ENCODE results near the gene ZFYVE16. TPM values are rescaled to one million over a fixed set of nuclear protein-coding genes. Genes with fewer than 3 reads are reported as not detected.
A peak's percentile ranks its signal among the peaks of the same experiment; 100 is the strongest.
"Not testable (repeated sequence)": the region's sequence is repeated elsewhere in the genome, so short reads cannot be mapped to it uniquely, and the experiment has no call there.

The ZFYVE16 gene
- total RNA-seq, 1 experiment from 2014 or later = 31.6 TPM

DNA sequence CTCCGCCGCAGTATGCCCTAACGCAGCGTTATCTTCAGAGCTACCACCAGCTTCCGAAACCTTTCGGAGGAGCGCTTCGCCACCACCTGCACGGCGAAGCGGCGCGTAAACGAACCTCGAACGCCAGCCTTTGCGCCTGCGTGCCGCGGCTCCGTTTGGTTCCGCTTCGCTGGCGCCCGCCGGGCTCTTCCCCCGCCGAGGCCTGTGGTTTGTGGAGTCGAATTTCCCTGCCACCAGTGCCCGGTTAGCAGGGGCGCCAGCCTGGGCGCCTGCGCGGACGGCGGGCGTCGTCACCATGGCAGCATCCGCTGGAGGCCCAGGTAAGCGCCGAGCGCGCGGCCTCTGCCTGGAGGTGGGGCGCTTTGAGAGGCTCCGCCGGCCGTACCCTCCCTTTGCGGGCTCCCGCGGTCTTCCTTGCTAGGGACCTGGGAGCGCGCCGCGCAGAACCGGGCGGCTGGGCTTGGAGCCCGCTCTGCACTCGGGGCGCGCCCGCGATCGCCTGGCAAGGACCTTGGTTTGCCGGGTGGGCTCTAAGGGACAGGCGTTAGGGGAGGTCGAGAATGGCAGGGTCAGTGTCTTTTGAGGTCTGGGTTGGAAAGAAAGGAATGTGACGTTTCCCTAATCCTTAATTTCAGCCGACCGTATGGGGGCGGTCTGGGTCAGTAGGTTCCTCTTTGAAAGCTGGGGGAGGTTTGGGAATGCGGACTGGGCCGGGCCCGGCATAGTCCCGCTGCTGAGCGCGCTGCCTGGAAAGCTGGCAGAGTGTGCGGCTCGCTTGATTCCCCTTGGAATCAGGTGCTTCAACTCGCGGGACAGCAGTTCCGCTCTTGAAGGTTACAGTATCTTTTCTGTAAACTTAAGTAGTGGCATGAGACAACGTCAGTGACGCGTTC, 80.2 kb downstream of the ZFYVE16 start, which contains the start of gene FAM151B:
TSS of gene FAM151B (plus strand) at position 272 of the 893 bp plus-strand sequence. CDS start at position 296, 24 bp downstream.
- peak; percentile 87 for DNase-seq (ENCODE audit: low spot score)

DNA sequence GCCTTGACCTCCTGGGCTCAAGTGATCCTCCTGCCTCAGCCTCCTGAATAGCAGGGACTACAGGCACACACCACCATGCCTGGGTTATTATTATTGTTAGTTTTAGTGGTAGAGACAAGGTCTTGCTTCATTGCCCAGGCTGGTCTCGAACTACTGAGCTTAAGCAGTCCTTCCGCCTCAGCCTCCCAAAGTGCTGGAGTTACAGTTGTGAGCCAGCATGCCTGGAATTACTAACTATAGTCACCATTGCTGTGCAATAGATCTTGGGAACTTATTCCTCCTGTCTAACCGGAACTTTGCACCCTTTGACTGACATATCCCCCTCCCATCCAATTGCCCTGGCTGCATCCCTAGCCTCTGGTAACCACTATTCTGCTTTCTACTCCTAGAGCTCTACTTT, 83.4 kb downstream of the ZFYVE16 start:
- DNase-seq (ENCODE audit: low spot score) = no peak

DNA sequence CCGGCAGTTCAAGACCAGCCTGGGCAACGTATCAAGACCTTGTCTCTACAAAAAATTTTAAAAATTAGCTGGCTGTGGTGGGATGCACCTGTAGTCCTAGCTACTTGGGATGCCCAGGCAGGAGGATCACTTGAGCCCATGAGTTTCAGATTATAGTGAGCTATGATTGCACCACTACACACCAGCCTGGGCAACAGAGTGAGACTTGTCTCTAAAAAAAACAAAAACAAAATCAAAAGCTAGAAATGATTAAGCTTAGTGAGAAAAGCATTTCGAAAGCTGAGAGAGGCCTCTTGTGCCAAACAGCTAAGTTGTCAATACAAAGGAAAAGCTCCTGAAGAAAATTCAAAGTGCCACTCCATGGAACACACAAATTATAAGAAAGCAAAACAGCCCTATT, 84.9 kb downstream of the ZFYVE16 start:
- no peak for DNase-seq (ENCODE audit: low spot score)

DNA sequence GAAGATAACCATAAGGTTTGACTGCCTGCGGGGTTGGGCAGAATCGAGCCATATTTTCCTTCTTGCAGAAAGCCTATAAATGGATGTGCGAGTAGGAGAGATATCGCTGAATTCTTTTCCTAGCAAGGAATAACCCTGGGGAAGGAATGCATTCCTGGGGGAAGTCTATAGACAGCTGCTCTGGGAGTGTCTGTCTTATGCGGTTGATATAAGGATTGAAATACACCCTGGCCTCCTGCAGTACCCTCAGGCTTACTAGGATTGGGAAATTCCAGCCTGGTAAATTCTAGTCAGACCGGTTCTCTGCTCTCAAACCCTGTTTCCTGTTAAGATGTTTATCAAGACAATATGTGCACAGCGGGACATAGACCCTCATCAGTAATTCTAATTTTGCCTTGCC, 85.6 kb downstream of the ZFYVE16 start:
- DNase-seq (ENCODE audit: low spot score) = not testable (repeated sequence)

DNA sequence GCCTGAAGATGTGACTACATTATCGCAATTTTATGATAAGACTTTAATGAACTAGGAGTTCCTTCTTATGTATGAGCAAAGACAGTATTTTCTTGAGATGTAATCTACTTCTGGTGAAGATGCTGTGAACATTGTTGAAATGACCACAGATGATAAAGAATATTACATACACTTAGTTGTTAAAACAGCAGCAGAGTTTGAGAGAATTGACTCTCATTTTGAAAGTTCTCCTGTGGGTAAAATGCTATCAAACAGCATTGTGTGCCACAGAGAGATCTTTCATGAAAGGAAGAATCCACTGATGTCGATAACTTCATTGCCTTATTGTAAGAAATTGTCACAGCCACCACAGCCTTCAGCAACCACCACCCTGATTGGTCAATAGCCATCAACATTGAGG, 88.0 kb downstream of the ZFYVE16 start:
- DNase-seq (ENCODE audit: low spot score) = no peak

DNA sequence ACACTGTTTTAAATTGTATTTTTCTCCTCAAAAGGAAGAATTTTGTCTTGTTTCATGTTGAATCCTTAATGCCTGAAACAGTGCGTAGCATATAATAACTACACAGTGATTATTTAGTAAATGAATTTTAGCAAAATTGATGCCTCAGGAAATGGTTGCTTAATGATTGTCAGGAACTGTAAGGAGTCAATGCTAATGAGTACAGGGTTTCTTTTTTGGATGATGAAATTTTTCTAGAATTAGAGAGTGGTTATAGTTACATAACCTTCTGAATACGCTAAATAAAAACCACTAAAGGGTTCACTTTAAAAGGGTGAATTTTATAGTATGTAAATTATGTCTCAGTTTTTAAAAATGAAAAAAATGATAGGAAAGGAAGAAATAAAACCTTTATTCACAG, 94.9 kb downstream of the ZFYVE16 start:
- DNase-seq (ENCODE audit: low spot score) = no peak

DNA sequence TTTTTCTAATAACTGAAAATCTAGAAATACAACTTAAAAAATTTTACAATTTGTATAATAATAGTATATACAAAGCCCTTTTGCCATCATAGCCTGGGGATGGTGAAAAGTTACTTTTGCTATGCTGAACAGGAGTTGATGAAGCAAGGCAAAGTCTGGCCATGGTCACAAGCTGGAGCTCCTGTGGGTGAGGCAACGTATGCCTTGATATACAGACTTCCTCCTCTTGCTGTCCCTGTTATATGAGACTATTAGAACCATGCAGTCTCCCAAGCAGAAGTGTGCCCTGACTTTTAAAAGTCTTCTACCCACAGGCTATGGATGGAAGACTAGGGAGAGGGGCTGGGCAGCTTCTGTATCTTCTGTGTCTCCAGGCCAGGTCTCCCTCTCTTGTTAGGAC, 95.8 kb downstream of the ZFYVE16 start:
- DNase-seq (ENCODE audit: low spot score) = no peak

DNA sequence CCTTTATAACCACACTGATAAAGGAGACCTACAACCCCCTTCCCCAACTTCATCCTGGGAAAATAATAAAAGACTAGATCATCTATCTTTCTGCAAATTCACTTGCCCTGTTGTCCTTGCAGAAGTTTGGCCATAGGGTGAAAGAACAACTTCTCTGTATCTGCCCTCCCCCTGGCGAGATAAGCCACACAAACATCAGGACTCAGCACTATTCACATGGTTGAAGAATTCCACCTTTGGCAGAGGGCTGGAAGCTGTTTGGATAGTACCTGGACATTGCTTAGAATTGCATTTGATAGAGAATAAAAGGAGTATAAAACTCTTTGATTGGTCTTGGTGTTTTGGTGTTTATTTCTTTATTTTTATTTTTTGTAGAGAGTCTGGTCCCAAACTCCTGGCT, 97.0 kb downstream of the ZFYVE16 start:
- no peak for DNase-seq (ENCODE audit: low spot score)

DNA sequence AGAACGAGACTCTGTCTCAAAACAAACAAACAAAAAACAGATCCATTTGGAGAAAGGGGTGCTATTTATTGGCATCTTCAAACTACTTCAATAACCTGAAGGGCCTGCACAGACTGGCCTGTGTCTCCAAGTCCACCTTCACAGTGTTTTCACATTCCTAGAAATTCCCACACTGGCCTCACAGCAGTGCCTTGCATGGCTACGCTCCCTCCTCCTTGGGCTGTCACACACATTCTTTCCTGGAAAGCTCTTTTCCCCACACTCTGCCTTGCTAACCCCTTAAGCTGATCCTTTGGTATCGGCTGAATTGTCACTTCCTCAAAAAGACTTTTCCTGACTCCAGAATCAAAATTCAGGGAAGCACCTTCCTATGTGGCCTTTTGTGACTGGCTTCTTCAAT, 99.8 kb downstream of the ZFYVE16 start:
- DNase-seq (ENCODE audit: low spot score) = no peak

DNA sequence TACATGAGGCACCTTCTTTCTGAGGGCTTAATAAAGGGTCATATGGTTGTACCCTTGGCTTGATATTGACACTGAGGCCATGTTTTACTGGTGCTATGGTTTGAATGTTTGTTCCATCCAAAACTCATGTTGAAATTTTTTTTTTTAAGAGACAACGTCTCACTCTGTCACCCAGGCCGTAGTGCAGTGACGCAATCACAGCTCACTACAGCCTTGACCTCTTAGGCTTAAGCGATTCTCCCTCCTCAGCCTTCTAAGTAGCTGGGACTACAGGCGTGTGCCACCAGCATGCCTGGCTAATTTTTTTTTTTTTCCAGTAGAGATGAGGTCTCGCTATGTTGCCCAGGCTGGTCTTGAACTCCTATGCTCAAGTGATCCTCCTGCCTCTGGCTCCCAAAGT, 101.0 kb downstream of the ZFYVE16 start:
- no peak for DNase-seq (ENCODE audit: low spot score)

DNA sequence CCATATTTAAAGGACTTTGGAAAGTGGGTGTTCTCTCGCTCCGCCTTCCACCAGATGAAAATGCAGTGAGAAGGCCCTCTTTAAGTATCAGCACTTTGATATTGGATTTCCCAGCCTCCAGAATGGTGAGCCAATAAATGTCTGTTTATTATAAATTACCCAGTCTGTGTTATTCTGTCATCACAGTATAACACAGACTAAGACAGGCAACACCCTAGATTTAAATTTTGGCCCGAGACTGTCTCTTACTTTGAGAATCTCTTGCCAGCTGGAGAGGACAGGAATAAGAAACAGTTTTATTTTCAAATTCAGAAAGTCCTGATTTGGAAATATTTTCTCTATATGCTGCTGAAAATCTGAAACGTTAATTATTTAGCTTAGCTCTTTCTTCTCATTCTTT, 101.5 kb downstream of the ZFYVE16 start:
- DNase-seq (ENCODE audit: low spot score) = no peak

DNA sequence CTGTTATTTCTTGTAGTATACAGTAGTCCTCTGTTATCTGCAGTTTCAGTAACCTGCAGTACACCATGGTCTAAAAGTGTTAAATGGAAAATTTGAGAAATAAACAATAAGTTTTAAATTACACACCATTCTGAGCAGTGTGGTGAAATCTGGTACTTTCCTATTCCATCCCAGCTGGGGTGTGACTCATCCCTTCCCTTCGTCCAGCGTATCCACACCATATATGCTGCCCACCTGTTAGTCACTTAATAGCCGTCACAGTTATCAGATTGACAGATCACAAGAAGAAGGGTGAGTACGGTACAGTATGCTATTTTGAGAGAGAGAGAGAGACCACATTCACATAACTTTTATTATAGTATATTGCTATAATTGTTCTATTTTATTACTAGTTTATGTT, 109.0 kb downstream of the ZFYVE16 start:
- peak; percentile 92 for DNase-seq (ENCODE audit: low spot score)

Other genes with a start within 250 kb of the ZFYVE16 start
- 9.2 TPM in 2 replicates for gene SERINC5, start 152.0 kb upstream of the ZFYVE16 start, total RNA-seq (2014; rRNA removed; shearing (Covaris generic))
- not detected in 2 replicates for gene SPZ1, start 88.1 kb upstream of the ZFYVE16 start, total RNA-seq (2014; rRNA removed; shearing (Covaris generic))
- 0.98 and 1.9 TPM in 2 replicates for gene FAM151B, start 80.0 kb downstream of the ZFYVE16 start, total RNA-seq (2014; rRNA removed; shearing (Covaris generic))
- gene ANKRD34B, start 162.2 kb downstream of the ZFYVE16 start, total RNA-seq (2014; rRNA removed; shearing (Covaris generic)) = not detected in 2 replicates
- 16.1 and 21.4 TPM in 2 replicates for gene MSH3, start 246.6 kb downstream of the ZFYVE16 start, total RNA-seq (2014; rRNA removed; shearing (Covaris generic))
- gene DHFR, start 246.9 kb downstream of the ZFYVE16 start, total RNA-seq (2014; rRNA removed; shearing (Covaris generic)) = 147 and 155 TPM in 2 replicates

Measured in A172 (cell line).